GM23248 (cell line): ENCODE measurements around the gene ADAD2. TPM values are rescaled to one million over a fixed set of nuclear protein-coding genes. Genes with fewer than 3 reads are reported as not detected.

ENCODE experiments used
- DNase-seq: peaks from one replicate; pipeline ENCODE4 v3.0.0-alpha.2; 2015
- H2AFZ ChIP-seq: fragments of 200-600 bp; sonication (generic); 2 replicates; pipeline ENCODE4 v1.6.1; 2016; ENCODE audit warnings: antibody characterized with exemption
- H3F3A ChIP-seq: fragments of 200-600 bp; sonication (generic); 2 replicates; pipeline ENCODE4 v1.6.1; 2016; ENCODE audit warnings: mild to moderate bottlenecking, antibody characterized with exemption, mixed run types; ENCODE audit not compliant: insufficient read depth
- H3K27ac ChIP-seq: fragments of 200-600 bp; sonication (generic); 2 replicates; pipeline ENCODE4 v1.5.1; 2016; ENCODE audit warnings: mild to moderate bottlenecking
- H3K27me3 ChIP-seq: fragments of 200-600 bp; sonication (generic); replicated peaks from 2 replicates; pipeline ENCODE4 v1.6.1; 2016; ENCODE audit warnings: mild to moderate bottlenecking; ENCODE audit not compliant: insufficient read depth
- H3K36me3 ChIP-seq: fragments of 200-600 bp; sonication (generic); 2 replicates; pipeline ENCODE4 v1.6.1; 2016; ENCODE audit warnings: low read depth, mild to moderate bottlenecking
- H3K4me1 ChIP-seq: fragments of 200-600 bp; sonication (generic); 2 replicates; pipeline ENCODE4 v1.6.1; 2016; ENCODE audit warnings: mild to moderate bottlenecking; ENCODE audit not compliant: insufficient read depth
- H3K4me2 ChIP-seq: fragments of 200-600 bp; sonication (generic); one replicate; pipeline ENCODE4 v1.6.1; 2016; ENCODE audit warnings: mild to moderate bottlenecking; ENCODE audit not compliant: unreplicated experiment
- H3K4me3 ChIP-seq: fragments of 200-600 bp; sonication (generic); 2 replicates; pipeline ENCODE4 v1.5.1; 2016; ENCODE audit warnings: mild to moderate bottlenecking
- H3K79me2 ChIP-seq: fragments of 200-600 bp; sonication (generic); 2 replicates; pipeline ENCODE4 v1.6.1; 2016; ENCODE audit warnings: mild to moderate bottlenecking; ENCODE audit not compliant: insufficient read depth
- H3K9ac ChIP-seq: fragments of 200-600 bp; sonication (generic); 2 replicates; pipeline ENCODE4 v1.6.1; 2016; ENCODE audit warnings: mild to moderate bottlenecking
- H3K9me2 ChIP-seq: fragments of 200-600 bp; sonication (generic); 2 replicates; pipeline ENCODE4 v1.6.1; 2016; ENCODE audit warnings: mixed run types, mild to moderate bottlenecking, moderate library complexity; ENCODE audit not compliant: insufficient read depth
- H3K9me3 ChIP-seq: fragments of 200-600 bp; sonication (generic); one replicate; pipeline ENCODE4 v1.6.1; 2017; ENCODE audit warnings: low read depth
- H4K20me1 ChIP-seq: fragments of 200-600 bp; sonication (generic); 2 replicates; pipeline ENCODE4 v1.6.0; 2016; ENCODE audit not compliant: insufficient read depth
- EZH2 ChIP-seq: fragments of 200-600 bp; sonication (generic); IDR thresholded peaks from 2 replicates; pipeline ENCODE4 v1.6.1; 2018; ENCODE audit warnings: antibody characterized with exemption, mild to moderate bottlenecking; ENCODE audit not compliant: insufficient read depth, poor library complexity, severe bottlenecking
- EZH2phosphoT487 ChIP-seq: fragments of 200-600 bp; sonication (generic); IDR thresholded peaks from 2 replicates; pipeline ENCODE4 v1.6.1; 2018; ENCODE audit warnings: antibody characterized with exemption, moderate library complexity, mild to moderate bottlenecking, low read depth; ENCODE audit not compliant: insufficient read depth
- WGBS, 2 experiments: methylation state at CpG; one replicate each; pipeline ENCODE4 v1.1.6; 2015 to 2017; ENCODE audit warnings: low lambda C conversion rate in 2 of 2, low coverage in 1 of 2; ENCODE audit errors: missing lambda C conversion rate in 2 of 2; 5-methylcytosine and 5-hydroxymethylcytosine counted together
- in situ Hi-C: fragments of 300-500 bp; cut with MboI; formaldehyde crosslinking; loops from 2 replicates; pipeline ENCODE4 v1.15.0; 2020
- polyA plus RNA-seq: library from polyadenylated mRNA; unstranded; fragments of >200 nt; fragmentation: Nextera tagmentation; extraction: Ambion mirVana; gene quantifications from 2 replicates; pipeline ENCODE4 v1.2.1, GENCODE V29; 2016
- total RNA-seq: library from RNA; depleted of rRNA; stranded (reverse); fragments of >200 nt; shearing (Covaris generic); gene quantifications from 2 replicates; pipeline ENCODE4 v1.2.3, GENCODE V29; 2014

Gene ADAD2
- total and polyA plus RNA-seq, 2 experiments from 2014 or later, result not detected

DNA sequence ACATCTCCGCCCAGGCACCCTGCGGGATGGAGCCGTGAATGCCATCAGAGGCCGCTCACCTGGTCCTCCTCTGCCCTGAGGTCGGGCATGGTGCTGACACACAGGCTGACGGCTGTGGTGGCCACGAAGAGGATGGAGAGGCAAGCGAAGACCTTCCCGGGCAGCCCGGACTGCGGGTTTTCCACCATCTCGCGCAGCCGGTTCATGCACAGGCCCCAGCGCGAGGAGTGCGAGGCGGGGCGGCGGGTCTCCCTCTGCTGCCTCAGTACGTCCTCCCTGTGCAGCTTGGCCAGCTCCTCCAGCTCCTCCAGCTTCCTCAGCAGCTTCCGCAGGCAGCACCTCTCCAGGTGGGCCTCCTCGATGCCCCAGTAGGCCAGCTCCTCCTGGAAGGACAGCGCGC lies 45.7 kb downstream of the ADAD2 start:
- DNase-seq, result no peak
- Histone ChIP-seq H4K20me1 (no peaks in the 10 kb centered on the region), H3K27me3 (peaks cover 32% of the 10 kb centered on the region), H3K9me3 (no peaks in the 10 kb centered on the region), H3K9ac (no peak overlapping the region), H3K4me2 (no peak overlapping the region), H3K79me2 (no peaks in the 10 kb centered on the region), H3K9me2 (no peaks in the 10 kb centered on the region), H3K36me3 (no peaks in the 10 kb centered on the region), H3F3A (no peaks in the 10 kb centered on the region), H3K4me3 (no peak overlapping the region), H3K27ac (no peak overlapping the region), H2AFZ (no peak overlapping the region), H3K4me1 (no peaks in the 10 kb centered on the region)
- 84 to 85% methylated on average over 25 of the region's 25 CpGs for WGBS, 2 experiments
- in situ Hi-C loops, result no loop called here
- TF ChIP-seq EZH2phosphoT487 (no peak), EZH2 (no peak)

GRCh38 chr16:84237994-84238750 lies 47.2 kb downstream of the ADAD2 start:
- Histone ChIP-seq H3K27ac (no peak overlapping the region), H3F3A (no peaks in the 10 kb centered on the region), H3K36me3 (no peaks in the 10 kb centered on the region), H3K27me3 (peaks cover 33% of the 10 kb centered on the region), H3K4me2 (no peak overlapping the region), H3K79me2 (no peaks in the 10 kb centered on the region), H3K4me3 (no peak overlapping the region), H4K20me1 (no peaks in the 10 kb centered on the region), H3K9me3 (no peaks in the 10 kb centered on the region), H3K4me1 (no peaks in the 10 kb centered on the region), H3K9ac (no peak overlapping the region), H2AFZ (no peak overlapping the region), H3K9me2 (no peaks in the 10 kb centered on the region)
- no peak for DNase-seq
- in situ Hi-C loops, result no loop called here
- TF ChIP-seq EZH2 (no peak), EZH2phosphoT487 (no peak)
- WGBS, 2 experiments, result 83 to 84% methylated on average over 17 of the region's 17 CpGs

DNA sequence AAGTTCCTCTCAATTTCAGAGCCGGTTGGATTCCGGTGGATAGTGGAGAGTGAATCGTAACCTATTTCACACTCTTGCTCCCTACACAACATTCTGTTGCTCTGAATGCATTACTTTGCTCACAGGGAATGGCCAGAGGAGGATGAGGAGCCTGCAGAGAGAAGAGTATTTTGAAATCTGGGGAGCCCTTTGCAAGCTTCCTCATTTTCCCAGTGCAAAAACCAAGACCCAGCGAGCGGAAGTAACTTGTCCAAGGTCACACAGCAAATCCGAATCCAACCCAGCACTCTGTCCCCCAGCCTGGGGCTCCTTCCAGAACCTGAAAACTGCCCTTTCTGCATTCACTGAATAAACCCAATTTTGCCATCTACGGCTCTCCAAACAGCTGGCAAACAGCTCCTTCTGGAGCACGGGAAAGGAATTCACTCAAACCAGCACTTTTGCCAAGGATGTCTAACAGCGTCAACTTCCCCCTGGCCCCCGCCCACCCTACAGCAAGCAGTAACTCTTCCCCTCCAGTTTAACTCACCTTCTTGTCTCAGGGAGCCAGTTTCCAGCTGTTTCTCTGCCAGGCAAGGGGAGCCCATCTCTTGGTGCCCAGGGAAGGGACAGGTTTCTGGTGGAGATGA lies 48.3 kb downstream of the ADAD2 start:
- H3K9ac ChIP-seq, result no peak overlapping the region
- in situ Hi-C loops, result no loop called here
- no peak overlapping the region for H3K4me3 ChIP-seq
- TF ChIP-seq EZH2 (no peak), EZH2phosphoT487 (no peak)
- H3F3A ChIP-seq, result no peaks in the 10 kb centered on the region
- H3K4me1 ChIP-seq, result no peaks in the 10 kb centered on the region
- no peaks in the 10 kb centered on the region for H3K79me2 ChIP-seq
- no peaks in the 10 kb centered on the region for H3K36me3 ChIP-seq
- 47 to 50% methylated on average over 10 of the region's 10 CpGs for WGBS, 2 experiments
- H3K27ac ChIP-seq, result no peak overlapping the region
- no peaks in the 10 kb centered on the region for H3K9me3 ChIP-seq
- H3K9me2 ChIP-seq, result no peaks in the 10 kb centered on the region
- no peaks in the 10 kb centered on the region for H4K20me1 ChIP-seq
- H3K4me2 ChIP-seq, result no peak overlapping the region
- no peak overlapping the region for H2AFZ ChIP-seq
- peak; percentile 46 for DNase-seq
- H3K27me3 ChIP-seq, result peaks cover 33% of the 10 kb centered on the region

GRCh38 chr16:84239909-84240308 lies 49.0 kb downstream of the ADAD2 start, which contains the start of gene KCNG4:
TSS of gene KCNG4 (minus strand) at chr16:84240012. CDS start at chr16:84237485, 2,527 bp downstream.
- in situ Hi-C loops, result no loop called here
- no peak for TF ChIP-seq EZH2
- no peak for TF ChIP-seq EZH2phosphoT487

More at GRCh38 chr16:84239909-84240308, 49.0 kb downstream of the ADAD2 start, which contains the start of gene KCNG4:
- no peaks in the 10 kb centered on the region for H3K9me2 ChIP-seq
- no peaks in the 10 kb centered on the region for H3K36me3 ChIP-seq
- WGBS, 2 experiments, result 9 to 15% methylated on average over 6 to 7 of the region's 7 CpGs
- H2AFZ ChIP-seq, result no peak within 1 kb of the TSS
- no peak within 1 kb of the TSS for H3K4me3 ChIP-seq
- no peaks in the 10 kb centered on the region for H3F3A ChIP-seq
- no peak within 1 kb of the TSS for H3K27ac ChIP-seq
- no peaks in the 10 kb centered on the region for H3K79me2 ChIP-seq
- H3K4me1 ChIP-seq, result no peaks in the 10 kb centered on the region
- H4K20me1 ChIP-seq, result no peaks in the 10 kb centered on the region
- H3K4me2 ChIP-seq, result no peak within 1 kb of the TSS
- H3K9me3 ChIP-seq, result no peaks in the 10 kb centered on the region
- H3K27me3 ChIP-seq, result peaks cover 33% of the 10 kb centered on the region
- no peak for DNase-seq
- no peak within 1 kb of the TSS for H3K9ac ChIP-seq
